K562 (cell line): Measurements from ENCODE around the gene FA2H. TPM values are rescaled to one million over a fixed set of nuclear protein-coding genes. Genes with fewer than 3 reads are reported as not detected.
"Not testable (repeated sequence)": the region's sequence is repeated elsewhere in the genome, so short reads cannot be mapped to it uniquely, and the experiment has no call there.

Experiments used
- ATAC-seq: fragments of 200-7000 bp; cut with Tn5 transposase; 3 replicates; pipeline ENCODE4 v1.9.1; 2020; ENCODE audit warnings: moderate library complexity
- BruUV-seq: library from RNA; stranded (reverse); fragments of 400-500 nt; replicated peaks from 2 replicates; lab custom pipeline; 2021; lab: Mats Ljungman, UMichigan
- CTCF ChIA-PET: fragments of 300-600 bp; formaldehyde crosslinking; extraction: SDS; loops from one replicate; lab custom pipeline; 2021; ENCODE audit warnings: low intra/inter-chr PET ratio; lab: Yijun Ruan, JAX
- POLR2A ChIA-PET: fragments of 300-600, 350-650 bp; sonication (Branson Sonifier 250); formaldehyde crosslinking; extraction: SDS; loops from one replicate; lab custom pipeline; 2021; ENCODE audit warnings: antibody characterized with exemption, inconsistent platforms; lab: Yijun Ruan, JAX
- DNase-seq, 4 experiments: peaks; one replicate each; pipeline versions ENCODE4 v3.0.0 to v3.0.0-alpha.2; 2011 to 2018; ENCODE audit warnings: low spot score in 3 of 4, mixed read lengths in 3 of 4; ENCODE audit errors: extremely low read depth in 1 of 4
- FAIRE-seq: peaks from 2 replicates; lab custom pipeline; 2011; peaks lifted over from hg19 to GRCh38; lab: Jason Lieb, UNC
- H2AFZ ChIP-seq: 2 replicates; pipeline ENCODE4 v1.6.0; 2011; ENCODE audit warnings: low read depth, low read length, control low read depth, inconsistent platforms
- H3K27ac ChIP-seq: fragments of 200-600 bp; 3 replicates; pipeline ENCODE4 v1.8.0; 2011; ENCODE audit warnings: low read depth, mild to moderate bottlenecking, control low read depth, inconsistent platforms, low read length, moderate library complexity, mixed read lengths; ENCODE audit errors: extremely low read depth
- H3K27me3 ChIP-seq, 2 experiments: fragments of 300-600 bp in 1 of 2; 2 replicates in 1 of 2; 3 replicates in 1 of 2; pipeline versions ENCODE4 v1.6.0 to v1.8.0; 2011; ENCODE audit warnings: inconsistent platforms in 2 of 2, low read length in 2 of 2, mild to moderate bottlenecking in 1 of 2, mixed read lengths in 1 of 2, moderate library complexity in 1 of 2; ENCODE audit not compliant: control insufficient read depth in 2 of 2, insufficient read depth in 2 of 2
- H3K36me3 ChIP-seq: fragments of 300-600 bp; 3 replicates; pipeline ENCODE4 v1.8.0; 2011; ENCODE audit warnings: mild to moderate bottlenecking, low read length, inconsistent platforms; ENCODE audit not compliant: control insufficient read depth, insufficient read depth
- H3K4me1 ChIP-seq, 2 experiments: fragments of 200-600 bp in 1 of 2; replicated peaks in 1 of 2; 2 replicates in 1 of 2; 3 replicates in 1 of 2; pipeline versions ENCODE4 v1.5.1 to v1.8.0; 2011; ENCODE audit warnings: inconsistent platforms in 2 of 2, low read length in 2 of 2, mild to moderate bottlenecking in 1 of 2, mixed read lengths in 1 of 2, moderate library complexity in 1 of 2; ENCODE audit not compliant: control insufficient read depth in 2 of 2, insufficient read depth in 2 of 2
- H3K4me2 ChIP-seq: 2 replicates; pipeline ENCODE4 v1.6.1; 2011; ENCODE audit warnings: low read length, control low read depth, inconsistent platforms, mixed read lengths; ENCODE audit not compliant: insufficient read depth
- H3K4me3 ChIP-seq: fragments of 200-600 bp; sonication (generic), shearing (Covaris generic); 2 replicates; pipeline ENCODE4 v1.5.1; 2016; ENCODE audit warnings: control low read depth, inconsistent platforms
- H3K79me2 ChIP-seq: fragments of 200-600 bp; 3 replicates; pipeline ENCODE4 v1.8.0; 2011; ENCODE audit warnings: low read length, inconsistent platforms; ENCODE audit not compliant: control insufficient read depth, insufficient read depth
- H3K9ac ChIP-seq, 2 experiments: 2 replicates each; pipeline versions ENCODE4 v1.6.0 to v1.6.1; 2011; ENCODE audit warnings: low read depth in 2 of 2, low read length in 2 of 2, control low read depth in 1 of 2, inconsistent platforms in 1 of 2, mild to moderate bottlenecking in 1 of 2, mixed read lengths in 1 of 2; ENCODE audit not compliant: insufficient read depth in 1 of 2
- H3K9me1 ChIP-seq: one replicate; pipeline ENCODE4 v1.6.0; 2011; ENCODE audit warnings: inconsistent platforms, mild to moderate bottlenecking, low read length, moderate library complexity; ENCODE audit not compliant: control insufficient read depth, insufficient read depth
- H3K9me3 ChIP-seq: replicated peaks from 2 replicates; pipeline ENCODE4 v1.5.1; 2011; ENCODE audit warnings: low read depth, low read length, inconsistent platforms; ENCODE audit not compliant: control insufficient read depth, insufficient read depth
- H4K20me1 ChIP-seq: replicated peaks from 2 replicates; pipeline ENCODE4 v1.6.1; 2011; ENCODE audit warnings: low read length, inconsistent platforms, mixed read lengths; ENCODE audit not compliant: control insufficient read depth, insufficient read depth
- ETS2 ChIP-seq: IDR thresholded peaks from 2 replicates; pipeline ENCODE4 v1.6.1; 2016; ENCODE audit warnings: borderline replicate concordance, missing genetic modification characterization, mild to moderate bottlenecking, moderate library complexity, missing compliant biosample characterization; ENCODE audit not compliant: poor library complexity, severe bottlenecking
- GATAD2B ChIP-seq: fragments of 450-650 bp; IDR thresholded peaks from 2 replicates; pipeline ENCODE4 v1.6.1; 2017; ENCODE audit warnings: mild to moderate bottlenecking, borderline replicate concordance
- HNRNPL ChIP-seq: fragments of 200-400 bp; formaldehyde crosslinking; IDR thresholded peaks from 2 replicates; pipeline ENCODE4 v1.6.1; 2017; ENCODE audit warnings: low read depth, mild to moderate bottlenecking, low read length
- LEF1 ChIP-seq: fragments of 450-650 bp; IDR thresholded peaks from 2 replicates; pipeline ENCODE4 v1.6.1; 2016; ENCODE audit warnings: mild to moderate bottlenecking
- MIER1 ChIP-seq: fragments of 450-650 bp; IDR thresholded peaks from 2 replicates; pipeline ENCODE4 v1.6.1; 2016; ENCODE audit warnings: antibody characterized with exemption, mild to moderate bottlenecking, low read depth
- NFE2L1 ChIP-seq: fragments of 450-650 bp; IDR thresholded peaks from 2 replicates; pipeline ENCODE4 v1.6.1; 2016; ENCODE audit warnings: missing genetic modification characterization, low read depth, mild to moderate bottlenecking, missing compliant biosample characterization, moderate library complexity, borderline replicate concordance
- SNIP1 ChIP-seq: fragments of 450-650 bp; IDR thresholded peaks from 2 replicates; pipeline ENCODE4 v1.7.1; 2017; ENCODE audit warnings: low read depth, mild to moderate bottlenecking
- SRSF3 ChIP-seq: fragments of 200-400 bp; formaldehyde crosslinking; IDR thresholded peaks from 2 replicates; pipeline ENCODE4 v1.6.1; 2016; ENCODE audit warnings: mild to moderate bottlenecking, low read length, moderate library complexity; ENCODE audit not compliant: insufficient read depth
- TCF7 ChIP-seq: sonication (generic); IDR thresholded peaks from 2 replicates; pipeline ENCODE4 v1.6.1; 2016; ENCODE audit warnings: antibody characterized with exemption, borderline replicate concordance
- TRIM24 ChIP-seq, 2 experiments: fragments of 450-650 bp; IDR thresholded peaks; 2 replicates each; pipeline ENCODE4 v1.6.1; 2016
- ZBTB34 ChIP-seq: fragments of 250-450 bp; sonication (Bioruptor Pico); IDR thresholded peaks from 2 replicates; pipeline ENCODE4 v1.8.0; 2021; ENCODE audit warnings: mild to moderate bottlenecking, moderate library complexity
- ZFPM2 ChIP-seq: fragments of 250-450 bp; sonication (Bioruptor Pico); IDR thresholded peaks from 2 replicates; pipeline ENCODE4 v1.5.1; 2022; ENCODE audit warnings: mild to moderate bottlenecking
- ZNF134 ChIP-seq: fragments of 250-450 bp; sonication (Bioruptor Pico); conservative IDR thresholded peaks from 2 replicates; pipeline ENCODE4 v1.4.0; 2020
- ZNF76 ChIP-seq: fragments of 250-450 bp; sonication (Bioruptor Pico); IDR thresholded peaks from 2 replicates; pipeline ENCODE4 v1.4.0; 2020; ENCODE audit warnings: mild to moderate bottlenecking, moderate library complexity, borderline replicate concordance
- WGBS: fragments of 100-300 bp; shearing (Covaris generic); methylation state at CpG from one replicate; pipeline ENCODE4 v1.1.6; 2016; ENCODE audit warnings: low coverage, mixed read lengths; ENCODE audit not compliant: insufficient coverage; ENCODE audit errors: missing lambda C conversion rate; 5-methylcytosine and 5-hydroxymethylcytosine counted together
- in situ Hi-C: fragments of 300-500 bp; cut with MboI; formaldehyde crosslinking; loops from 4 replicates; pipeline ENCODE4 v1.15.0; 2018; ENCODE audit warnings: inconsistent platforms, mixed read lengths
- intact Hi-C: fragments of 100-400 bp; cut with micrococcal nuclease; formaldehyde crosslinking; loops from 2 replicates; pipeline ENCODE4 v1.14.2; 2022
- polyA plus RNA-seq, 8 experiments: library from polyadenylated mRNA; depleted of rRNA in 4 of 8; stranded (reverse) in 5 of 8; unstranded in 3 of 8; fragments of >200 nt; fragmentation: Nextera tagmentation in 2 of 8; fragmentation: Illumina TruSeq in 1 of 8; extraction: Ambion mirVana in 2 of 8; extraction: Trizol in 1 of 8; gene quantifications; 2 replicates each; pipeline versions ENCODE4 v1.2.1 to v1.2.3, GENCODE V29; 2011 to 2014; ENCODE audit warnings: inconsistent platforms in 1 of 8, missing spikeins in 1 of 8
- total RNA-seq, 7 experiments: library from RNA; depleted of rRNA in 6 of 7; stranded (reverse); fragments of >200 nt in 6 of 7; fragmentation: Illumina TruSeq in 2 of 7; extraction: Trizol in 2 of 7; gene quantifications; 2 replicates each; pipeline versions ENCODE4 v1.2.1 to v1.2.3, GENCODE V29; 2011 to 2021; ENCODE audit warnings: low replicate concordance in 1 of 7
- TF ChIP-seq, protein P1 (sequence below): fragments of 450-650 bp; formaldehyde crosslinking; IDR thresholded peaks from 2 replicates; pipeline ENCODE4 v1.4.0; 2020; ENCODE audit warnings: mild to moderate bottlenecking, moderate library complexity

The FA2H gene
- total and polyA plus RNA-seq, 9 of the 15 experiments (the other 6 are each of a cell fraction or from before 2014, with no cell fraction given), result not detected

DNA sequence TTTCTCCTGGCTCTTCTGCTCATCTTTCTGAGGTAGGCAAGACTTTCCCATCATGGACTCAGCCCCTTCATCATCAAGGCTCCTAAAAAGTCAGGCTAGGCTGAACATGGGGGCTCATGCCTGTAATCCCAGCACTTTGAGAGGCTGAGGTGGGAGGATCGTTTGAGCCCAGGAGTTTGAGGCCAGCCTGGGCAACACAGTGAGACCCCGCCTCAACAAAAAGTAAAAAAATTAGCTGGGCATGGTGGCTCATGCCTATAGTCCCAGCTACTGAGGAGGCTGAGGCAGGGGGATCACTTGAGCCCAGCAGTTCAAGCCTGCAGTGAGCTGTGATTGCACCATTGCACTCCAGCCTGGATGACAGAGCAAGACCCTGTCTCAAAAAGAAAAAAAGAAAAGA, 52.5 kb downstream of the FA2H start:
- intact Hi-C loops, H2AFZ ChIP-seq, H3K4me3 ChIP-seq, ATAC-seq, H3K79me2 ChIP-seq, H3K4me2 ChIP-seq, DNase-seq, FAIRE-seq, CTCF ChIA-PET, H3K9me1 ChIP-seq, H3K9ac ChIP-seq, H3K27ac ChIP-seq, H3K4me1 ChIP-seq, H3K9me3 ChIP-seq, H3K36me3 ChIP-seq, BruUV-seq, H4K20me1 ChIP-seq: not testable (repeated sequence)
- peaks cover 29 to 56% of the 10 kb centered on the region in 2 experiments; a peak in 4 of 5 replicates for H3K27me3 ChIP-seq
- 0% methylated on average over 2 of the region's 2 CpGs for WGBS
- in situ Hi-C loops, result loop anchor here (25.0 kb wide), 1 partner anchor 415 kb away; the partner anchor contains the start of gene ZFP1
- POLR2A ChIA-PET, result interaction anchor here (1.2 kb wide), 1 partner anchor 17 kb away, joined by 3 read pairs; no protein-coding TSS in a partner anchor

GRCh38 chr16:74721716-74722115, 52.9 kb downstream of the FA2H start:
- no peaks in the 10 kb centered on the region for H4K20me1 ChIP-seq
- no peak overlapping the region for H3K4me3 ChIP-seq
- H3K27me3 ChIP-seq, result peaks cover 29 to 61% of the 10 kb centered on the region in 2 experiments; a peak in 4 of 5 replicates
- ATAC-seq, result no peak
- no peak for FAIRE-seq
- no peak for DNase-seq
- 2% methylated on average over 11 of the region's 11 CpGs for whole genome bisulfite sequencing
- POLR2A ChIA-PET, result no interaction called here
- H2AFZ ChIP-seq, result no peak overlapping the region
- H3K36me3 ChIP-seq, result no peaks in the 10 kb centered on the region
- H3K27ac ChIP-seq, result no peak overlapping the region
- peaks cover 0 to 7% of the 10 kb centered on the region in 2 experiments; a peak in 3 of 5 replicates for H3K4me1 ChIP-seq
- peaks cover 1% of the 10 kb centered on the region for H3K9me3 ChIP-seq
- H3K79me2 ChIP-seq, result no peaks in the 10 kb centered on the region
- CTCF ChIA-PET, result no interaction called here
- H3K4me2 ChIP-seq, result no peak overlapping the region
- H3K9ac ChIP-seq, result 0 out of 4 replicates have a peak overlapping the region, but pooled peaks of 1 of the 2 experiments have one; percentile 17
- no peaks in the 10 kb centered on the region for H3K9me1 ChIP-seq
- intact Hi-C loops, result no loop called here
- in situ Hi-C loops, result loop anchor here (25.0 kb wide), 1 partner anchor 416 kb away; the partner anchor contains the start of gene ZFP1
- no TSS peak for BruUV-seq
- no peak for TF ChIP-seq SRSF3
- no peak for TF ChIP-seq LEF1
- no peak for TF ChIP-seq MIER1
- TF ChIP-seq TCF7, result no peak
- TF ChIP-seq SNIP1, result no peak
- TF ChIP-seq TRIM24 (IDR thresholded peaks at IDR 0.05), result no peak
- no peak for TF ChIP-seq ZNF76 (CRISPR knock-in tag)
- TF ChIP-seq, protein P1, sequence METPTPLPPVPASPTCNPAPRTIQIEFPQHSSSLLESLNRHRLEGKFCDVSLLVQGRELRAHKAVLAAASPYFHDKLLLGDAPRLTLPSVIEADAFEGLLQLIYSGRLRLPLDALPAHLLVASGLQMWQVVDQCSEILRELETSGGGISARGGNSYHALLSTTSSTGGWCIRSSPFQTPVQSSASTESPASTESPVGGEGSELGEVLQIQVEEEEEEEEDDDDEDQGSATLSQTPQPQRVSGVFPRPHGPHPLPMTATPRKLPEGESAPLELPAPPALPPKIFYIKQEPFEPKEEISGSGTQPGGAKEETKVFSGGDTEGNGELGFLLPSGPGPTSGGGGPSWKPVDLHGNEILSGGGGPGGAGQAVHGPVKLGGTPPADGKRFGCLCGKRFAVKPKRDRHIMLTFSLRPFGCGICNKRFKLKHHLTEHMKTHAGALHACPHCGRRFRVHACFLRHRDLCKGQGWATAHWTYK (CRISPR knock-in tag), result no peak
- TF ChIP-seq ZFPM2, result no peak
- no peak for TF ChIP-seq ZNF134 (CRISPR knock-in tag)
- no peak for TF ChIP-seq ZBTB34
- TF ChIP-seq HNRNPL, result no peak
- no peak for TF ChIP-seq NFE2L1
- no peak for TF ChIP-seq GATAD2B
- no peak for TF ChIP-seq ETS2 (tag)
